Measurements from ENCODE around the gene NRARP. TPM values are rescaled to one million over a fixed set of nuclear protein-coding genes. Genes with fewer than 3 reads are reported as not detected.
"Not testable (repeated sequence)": the region's sequence is repeated elsewhere in the genome, so short reads cannot be mapped to it uniquely, and the experiment has no call there.

Gene NRARP
- total RNA-seq, 1 experiment from 2014 or later, result 32.6 TPM

- H3K4me1 Mint-ChIP-seq (ENCODE audit: low read depth, unreplicated experiment), result no peaks in the 10 kb centered on the region
- no peak for TF ChIP-seq CTCF (IDR thresholded peaks at IDR 0.05; ENCODE audit: unreplicated experiment)
- H3K9me3 Mint-ChIP-seq (ENCODE audit: low read depth, unreplicated experiment), result no peaks in the 10 kb centered on the region
- no peaks in the 10 kb centered on the region for H3K27me3 Mint-ChIP-seq (ENCODE audit: unreplicated experiment)
- H3K4me3 Mint-ChIP-seq (ENCODE audit: low read depth, unreplicated experiment), result no peak overlapping the region
- peaks cover 5% of the 10 kb centered on the region for H3K36me3 Mint-ChIP-seq (ENCODE audit: insufficient read depth, unreplicated experiment)
- intact Hi-C loops (cut with micrococcal nuclease; ENCODE audit: unreplicated experiment), result no loop called here
- H3K27ac Mint-ChIP-seq (ENCODE audit: unreplicated experiment), result no peak overlapping the region
- CTCF ChIA-PET, result no interaction called here
- DNase-seq, result no peak
- BruUV-seq (replicated peaks), result no TSS peak
Measured at GRCh38 chr9:137336735-137337134, 34.7 kb upstream of the NRARP start.

- intact Hi-C loops (cut with micrococcal nuclease; ENCODE audit: unreplicated experiment), result no loop called here
- CTCF ChIA-PET, result no interaction called here
- TF ChIP-seq CTCF (IDR thresholded peaks at IDR 0.05; ENCODE audit: unreplicated experiment), result no peak
- Mint-ChIP-seq H3K36me3 (ENCODE audit: insufficient read depth, unreplicated experiment) (peaks cover 7% of the 10 kb centered on the region), H3K27me3 (ENCODE audit: unreplicated experiment) (no peaks in the 10 kb centered on the region), H3K27ac (ENCODE audit: unreplicated experiment) (no peak overlapping the region), H3K4me1 (ENCODE audit: low read depth, unreplicated experiment) (no peaks in the 10 kb centered on the region), H3K9me3 (ENCODE audit: low read depth, unreplicated experiment) (peaks cover 7% of the 10 kb centered on the region), H3K4me3 (ENCODE audit: low read depth, unreplicated experiment) (no peak overlapping the region)
- BruUV-seq (replicated peaks), result no TSS peak
- no peak for DNase-seq
Measured at GRCh38 chr9:137333016-137333671, 31.1 kb upstream of the NRARP start.

GRCh38 chr9:137331929-137332328 lies 29.9 kb upstream of the NRARP start:
- CTCF ChIA-PET, result no interaction called here
- Mint-ChIP-seq H3K4me1 (ENCODE audit: low read depth, unreplicated experiment) (no peaks in the 10 kb centered on the region), H3K36me3 (ENCODE audit: insufficient read depth, unreplicated experiment) (peaks cover 7% of the 10 kb centered on the region), H3K27me3 (ENCODE audit: unreplicated experiment) (no peaks in the 10 kb centered on the region), H3K27ac (ENCODE audit: unreplicated experiment) (no peak overlapping the region), H3K4me3 (ENCODE audit: low read depth, unreplicated experiment) (no peak overlapping the region), H3K9me3 (ENCODE audit: low read depth, unreplicated experiment) (peaks cover 7% of the 10 kb centered on the region)
- no TSS peak for BruUV-seq (replicated peaks)
- no peak for DNase-seq
- TF ChIP-seq CTCF (IDR thresholded peaks at IDR 0.05; ENCODE audit: unreplicated experiment), result no peak
- intact Hi-C loops (cut with micrococcal nuclease; ENCODE audit: unreplicated experiment), result no loop called here

- DNase-seq, result no peak
- Mint-ChIP-seq H3K4me1 (ENCODE audit: low read depth, unreplicated experiment) (no peaks in the 10 kb centered on the region), H3K27ac (ENCODE audit: unreplicated experiment) (no peak overlapping the region), H3K4me3 (ENCODE audit: low read depth, unreplicated experiment) (no peak overlapping the region), H3K36me3 (ENCODE audit: insufficient read depth, unreplicated experiment) (peaks cover 7% of the 10 kb centered on the region), H3K27me3 (ENCODE audit: unreplicated experiment) (no peaks in the 10 kb centered on the region), H3K9me3 (ENCODE audit: low read depth, unreplicated experiment) (peaks cover 7% of the 10 kb centered on the region)
- CTCF ChIA-PET, result interaction anchor here (0.6 kb wide), 1 partner anchor 92 kb away, joined by 6 read pairs; the partner anchor contains the start of genes EXD3 and NOXA1
- no TSS peak for BruUV-seq (replicated peaks)
- intact Hi-C loops (cut with micrococcal nuclease; ENCODE audit: unreplicated experiment), result no loop called here
- TF ChIP-seq CTCF (IDR thresholded peaks at IDR 0.05; ENCODE audit: unreplicated experiment), result no peak
Measured at GRCh38 chr9:137330689-137331088, 28.6 kb upstream of the NRARP start.

- H3K27ac Mint-ChIP-seq (ENCODE audit: unreplicated experiment); H3K36me3 Mint-ChIP-seq (ENCODE audit: insufficient read depth, unreplicated experiment); BruUV-seq (replicated peaks); intact Hi-C loops (cut with micrococcal nuclease; ENCODE audit: unreplicated experiment); DNase-seq; H3K4me1 Mint-ChIP-seq (ENCODE audit: low read depth, unreplicated experiment); H3K4me3 Mint-ChIP-seq (ENCODE audit: low read depth, unreplicated experiment); H3K9me3 Mint-ChIP-seq (ENCODE audit: low read depth, unreplicated experiment); H3K27me3 Mint-ChIP-seq (ENCODE audit: unreplicated experiment); CTCF ChIA-PET: not testable (repeated sequence)
Measured at GRCh38 chr9:137329590-137329989, 27.5 kb upstream of the NRARP start.

GRCh38 chr9:137327641-137328550 lies 25.8 kb upstream of the NRARP start:
- H3K4me1 Mint-ChIP-seq (ENCODE audit: low read depth, unreplicated experiment); H3K27ac Mint-ChIP-seq (ENCODE audit: unreplicated experiment); DNase-seq; H3K27me3 Mint-ChIP-seq (ENCODE audit: unreplicated experiment); H3K36me3 Mint-ChIP-seq (ENCODE audit: insufficient read depth, unreplicated experiment); BruUV-seq (replicated peaks); CTCF ChIA-PET; H3K9me3 Mint-ChIP-seq (ENCODE audit: low read depth, unreplicated experiment); intact Hi-C loops (cut with micrococcal nuclease; ENCODE audit: unreplicated experiment); H3K4me3 Mint-ChIP-seq (ENCODE audit: low read depth, unreplicated experiment): not testable (repeated sequence)

All from Calu3 (cell line).